ENCODE data around the gene SDCBP2.

SDCBP2 gene

GRCh38 chr20:1295276-1295930 is 33.5 kb downstream of the SDCBP2 start:
- DNase-seq (ENCODE audit: low read depth) = no peak

GRCh38 chr20:1294497-1294896 is 34.4 kb downstream of the SDCBP2 start:
- no peak for DNase-seq (ENCODE audit: low read depth)

DNA sequence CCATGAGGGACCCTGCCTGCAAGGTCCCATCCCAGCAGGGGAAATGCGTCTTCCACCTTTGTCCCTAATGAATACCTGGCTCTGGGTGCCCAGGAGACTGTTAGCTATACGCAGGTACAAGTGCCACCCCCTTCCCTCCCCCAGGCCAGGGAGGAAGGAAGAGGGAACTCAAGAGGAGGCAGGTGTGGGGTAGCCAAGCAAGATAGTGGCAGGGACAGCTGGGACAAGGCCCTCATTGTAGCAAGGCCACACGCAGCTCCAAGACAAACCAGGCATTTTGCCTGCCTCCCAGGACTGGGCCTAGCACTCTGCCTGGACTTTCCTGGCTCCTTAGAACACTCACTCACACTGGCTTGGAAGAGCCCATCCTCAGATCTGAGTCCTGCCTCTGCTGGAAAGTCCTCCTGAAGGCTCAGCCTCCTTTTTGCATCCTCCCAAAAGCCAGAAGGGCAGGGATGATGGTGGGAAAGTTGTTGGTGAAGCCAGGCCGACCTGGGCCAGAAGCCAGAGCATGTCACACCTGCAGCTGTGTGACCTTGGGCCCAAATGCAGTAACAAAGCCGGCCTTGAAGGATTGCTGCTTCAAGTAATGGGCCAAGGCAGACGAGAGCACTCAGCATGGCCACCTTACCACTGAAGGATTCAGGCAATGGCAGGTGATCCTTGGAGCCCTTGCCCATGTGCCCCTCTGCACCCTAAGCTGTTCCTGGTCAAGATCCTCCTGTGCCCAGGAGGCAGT is 35.1 kb downstream of the SDCBP2 start:
- no peak for DNase-seq (ENCODE audit: low read depth)

DNA sequence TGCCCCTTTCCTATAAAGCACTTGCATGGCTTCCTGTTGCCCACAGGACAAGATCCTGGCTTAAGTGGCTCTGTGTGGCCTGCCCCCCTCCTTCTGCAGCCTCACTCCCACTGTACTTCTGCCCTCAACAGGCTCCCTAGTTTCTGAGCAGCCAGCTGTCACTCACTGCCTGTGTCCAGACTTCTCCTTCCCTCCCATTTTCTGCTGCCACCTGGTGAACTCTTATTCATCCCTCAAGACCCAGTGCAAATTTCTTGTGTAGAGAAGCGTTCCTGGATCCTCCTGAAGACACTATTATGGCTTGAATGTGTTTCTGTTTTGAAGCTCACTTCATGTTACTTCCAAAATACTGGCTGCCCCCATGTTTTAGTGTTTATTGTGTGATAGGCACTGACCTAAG is 36.3 kb downstream of the SDCBP2 start:
- DNase-seq (ENCODE audit: low read depth) = no peak

- peak; percentile 3 for DNase-seq (ENCODE audit: low read depth)
These were observed 37.7 kb downstream of the SDCBP2 start for GRCh38 chr20:1291191-1291741.

DNA sequence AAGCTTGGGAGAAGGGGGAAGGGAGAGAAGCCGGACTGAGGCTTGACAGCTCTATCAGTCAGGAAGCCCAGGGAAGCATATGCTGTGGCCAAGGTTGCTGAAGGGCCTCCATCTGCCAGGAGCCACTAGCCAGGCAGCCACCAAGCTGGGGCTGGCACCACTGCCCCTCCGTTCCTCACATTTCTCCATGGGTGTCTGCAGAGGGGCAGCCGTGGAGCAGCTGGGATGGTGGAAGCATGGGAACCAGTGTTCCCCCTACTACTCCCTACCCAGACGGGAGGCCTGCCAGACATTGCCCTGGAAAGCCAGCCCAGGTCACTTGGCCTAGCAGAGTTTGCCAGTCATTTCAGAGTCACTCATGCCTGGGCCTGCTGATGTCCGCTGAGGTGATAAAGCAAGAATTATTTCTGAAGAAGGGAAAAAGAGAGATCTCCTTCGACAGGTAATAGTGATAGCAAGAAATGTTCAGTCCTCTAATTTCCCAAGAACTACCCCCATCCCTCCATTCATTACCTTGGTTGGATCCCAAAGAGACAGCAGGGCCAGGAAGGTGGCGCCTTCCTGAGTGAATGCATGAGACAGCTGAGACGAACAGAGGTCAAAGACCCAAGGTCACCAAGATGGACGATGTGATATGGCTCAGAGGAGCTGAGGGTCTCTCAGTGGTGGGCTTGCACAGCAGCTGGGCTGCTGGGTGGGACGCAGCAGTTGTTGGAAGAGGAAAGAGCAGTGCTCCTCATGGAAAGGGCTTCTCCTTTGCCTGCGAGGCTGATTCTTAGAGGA is 41.0 kb downstream of the SDCBP2 start:
- DNase-seq (ENCODE audit: low read depth) = no peak

DNA sequence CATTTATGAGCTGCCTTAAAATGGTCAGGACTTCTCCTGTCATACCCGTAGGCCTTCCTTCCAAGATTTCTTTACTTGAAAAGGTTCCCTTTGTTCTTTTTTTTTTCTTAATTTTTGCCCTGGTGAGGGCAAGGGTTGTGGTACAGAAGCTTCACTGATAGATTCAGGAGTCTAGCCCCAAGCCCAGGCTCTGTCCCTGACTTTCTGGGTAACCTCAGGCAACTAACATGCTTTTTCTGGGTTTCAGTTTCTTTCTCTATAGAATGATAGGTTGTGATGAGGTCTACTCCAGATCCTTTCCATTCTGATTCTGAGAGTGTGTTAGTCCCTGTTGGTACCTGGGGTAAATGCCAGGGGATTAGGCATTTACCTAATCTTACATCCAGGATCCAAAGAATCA is 41.6 kb downstream of the SDCBP2 start:
- DNase-seq (ENCODE audit: low read depth) = no peak

DNA sequence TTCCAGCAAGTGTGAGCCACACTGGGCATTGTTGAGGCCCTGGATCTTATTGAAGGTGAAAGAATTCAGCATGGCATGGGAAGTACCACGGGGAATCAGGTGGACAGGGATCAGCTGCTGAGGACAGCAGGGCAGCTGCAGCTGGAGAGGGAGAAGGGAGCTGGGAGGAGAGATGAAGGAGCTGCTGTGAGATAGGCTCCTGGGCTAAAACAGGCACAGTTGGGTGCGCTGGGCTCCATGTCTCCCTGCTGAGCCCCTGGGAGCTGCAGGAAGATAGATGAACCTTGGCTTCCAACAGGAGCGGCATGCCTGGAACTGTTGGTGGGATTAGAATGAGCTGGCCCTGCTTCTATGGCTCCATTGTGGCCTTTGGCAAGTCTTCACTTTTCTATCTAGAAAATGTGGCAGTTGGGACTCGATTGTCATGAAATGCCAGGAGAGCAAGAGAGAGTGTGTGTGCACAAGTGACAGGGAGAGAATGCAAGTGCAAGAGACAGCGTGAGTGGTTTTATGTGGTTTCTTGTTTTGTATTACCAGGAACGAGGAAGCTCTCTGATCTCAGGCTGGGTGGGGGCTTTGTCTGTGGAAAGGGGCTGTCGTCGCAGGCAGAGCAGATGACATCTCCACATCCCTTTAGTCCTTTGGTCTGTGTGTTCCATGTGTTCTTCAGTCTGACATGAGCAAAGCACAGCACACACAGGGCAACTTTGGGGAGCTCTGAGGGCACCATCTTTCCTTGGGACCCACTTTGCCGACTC is 42.5 kb downstream of the SDCBP2 start:
- no peak for DNase-seq (ENCODE audit: low read depth)

DNA sequence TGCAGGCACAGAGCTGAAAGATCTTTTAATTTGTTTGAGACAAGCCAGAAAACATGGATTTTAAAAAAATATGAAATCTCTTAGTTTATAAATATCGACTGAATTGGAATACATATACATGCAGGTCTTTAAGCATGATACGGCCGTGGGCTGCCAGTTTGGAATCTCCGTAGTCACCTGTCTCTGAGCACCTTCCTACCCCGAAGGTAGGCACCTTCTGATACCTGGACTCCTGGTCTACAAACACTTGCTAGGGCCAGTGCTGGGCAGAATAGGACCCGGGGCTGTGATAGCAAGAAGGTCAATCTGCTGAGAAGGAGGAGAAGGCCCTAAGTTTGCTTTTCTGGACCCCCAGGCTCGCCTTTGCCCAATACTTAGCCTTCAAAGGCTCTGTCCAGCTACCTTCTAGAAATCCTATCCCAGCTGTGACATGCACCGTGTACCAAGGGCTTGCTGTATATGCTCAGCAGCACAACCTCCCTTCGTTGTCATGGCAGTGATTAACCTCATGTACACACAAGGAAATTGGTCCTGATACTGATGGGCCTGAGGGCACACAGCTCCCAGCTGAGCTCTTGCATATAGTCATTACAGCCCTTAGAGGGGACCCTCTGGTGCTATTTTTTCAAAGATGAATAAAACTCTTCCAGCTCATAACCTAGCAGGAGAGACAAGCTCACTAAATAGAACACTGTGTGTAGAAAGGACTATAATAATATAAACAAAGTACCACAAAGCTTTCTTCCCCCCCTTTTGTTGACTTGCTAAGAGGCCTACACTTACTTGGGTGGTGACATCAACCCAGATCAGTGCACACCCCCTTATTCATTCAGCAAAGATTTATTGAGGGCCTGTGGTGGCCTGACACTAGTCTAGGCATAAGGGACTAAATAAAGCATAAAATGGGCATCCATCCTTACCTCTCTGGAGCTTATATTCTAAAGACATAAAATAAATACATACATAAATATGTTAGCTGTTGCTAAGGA is 45.1 kb downstream of the SDCBP2 start:
- no peak for DNase-seq (ENCODE audit: low read depth)

DNA sequence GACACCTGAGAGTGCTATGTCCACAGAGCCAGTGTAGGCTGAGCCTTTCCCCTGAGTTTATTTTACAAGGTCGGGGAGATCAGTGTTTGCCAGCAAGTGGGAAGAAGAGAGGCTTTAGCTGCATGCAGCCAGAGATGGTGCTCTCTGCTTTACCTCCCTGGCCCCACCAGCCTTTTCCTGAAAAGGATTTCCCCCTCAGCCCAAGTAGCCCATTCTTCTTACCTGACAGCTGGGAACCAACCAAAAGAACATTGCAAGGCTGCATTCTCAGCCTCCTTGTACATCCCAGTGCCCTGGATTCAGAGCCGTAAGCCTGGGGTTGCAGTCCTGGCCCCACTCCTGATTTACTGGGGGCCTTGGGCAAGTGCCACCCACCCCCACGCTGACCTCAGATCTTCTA is 46.0 kb downstream of the SDCBP2 start:
- DNase-seq (ENCODE audit: low read depth) = no peak

GRCh38 chr20:1281279-1282057 is 47.5 kb downstream of the SDCBP2 start:
- no peak for DNase-seq (ENCODE audit: low read depth)

GRCh38 chr20:1280195-1281102 is 48.5 kb downstream of the SDCBP2 start:
- no peak for DNase-seq (ENCODE audit: low read depth)

DNA sequence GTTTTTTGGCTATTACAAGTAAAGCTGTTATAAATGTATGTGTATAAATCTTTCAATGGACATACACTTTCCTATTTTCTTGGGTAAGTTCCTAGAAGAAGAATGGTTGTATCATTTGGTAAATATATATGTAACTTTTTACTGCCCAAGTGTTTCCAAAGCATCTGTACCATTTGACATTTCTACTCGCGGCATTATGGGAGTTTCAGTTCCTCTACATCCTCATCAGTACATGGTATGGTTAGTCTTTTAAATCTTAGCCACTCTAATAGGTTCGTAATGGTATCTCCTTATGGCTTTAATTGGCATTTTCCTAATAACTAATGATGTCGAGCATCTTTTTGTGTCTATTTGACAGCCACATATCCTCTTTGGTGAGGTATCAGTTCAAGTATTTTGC is 49.9 kb downstream of the SDCBP2 start:
- no peak for DNase-seq (ENCODE audit: low read depth)

DNA sequence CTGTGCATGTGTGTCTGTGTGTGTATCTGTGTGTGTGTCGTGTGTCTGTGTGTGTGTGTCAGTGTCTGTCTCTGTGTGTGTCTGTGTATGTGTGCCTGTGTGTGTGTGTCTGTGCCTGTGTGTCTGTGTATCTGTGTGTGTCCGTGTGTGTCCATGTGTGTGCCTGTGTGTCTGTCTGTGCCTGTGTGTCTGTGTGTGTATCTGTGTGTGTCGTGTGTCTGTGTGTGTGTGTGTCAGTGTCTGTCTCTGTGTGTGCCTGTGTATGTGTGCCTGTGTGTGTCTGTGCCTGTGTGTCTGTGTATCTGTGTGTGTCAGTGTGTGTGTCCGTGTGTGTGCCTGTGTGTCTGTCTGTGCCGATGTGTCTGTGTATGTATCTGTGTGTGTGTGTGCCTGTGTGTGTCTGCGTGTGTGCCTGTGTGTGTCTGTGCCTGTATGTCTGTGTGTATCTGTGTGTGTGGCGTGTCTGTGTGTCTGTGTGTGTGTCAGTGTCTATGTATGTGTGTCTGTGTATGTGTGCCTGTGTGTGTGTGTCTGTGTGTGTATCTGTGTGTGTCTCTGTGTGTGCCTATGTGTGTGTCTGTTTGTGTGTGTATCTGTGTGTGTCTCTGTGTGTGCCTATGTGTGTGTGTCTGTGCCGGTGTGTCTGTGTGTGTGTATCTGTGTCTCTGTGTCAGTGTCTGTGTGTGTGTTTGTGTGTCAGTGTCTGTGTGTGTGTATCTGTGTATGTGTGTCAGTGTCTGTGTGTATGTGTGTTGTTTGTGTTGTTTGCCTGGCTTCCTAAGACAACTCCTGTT is 51.2 kb downstream of the SDCBP2 start:
- no peak for DNase-seq (ENCODE audit: low read depth)

GRCh38 chr20:1275919-1276318 is 53.0 kb downstream of the SDCBP2 start:
- DNase-seq (ENCODE audit: low read depth) = no peak

GRCh38 chr20:1274485-1275311 is 54.2 kb downstream of the SDCBP2 start:
- DNase-seq (ENCODE audit: low read depth) = no peak

DNA sequence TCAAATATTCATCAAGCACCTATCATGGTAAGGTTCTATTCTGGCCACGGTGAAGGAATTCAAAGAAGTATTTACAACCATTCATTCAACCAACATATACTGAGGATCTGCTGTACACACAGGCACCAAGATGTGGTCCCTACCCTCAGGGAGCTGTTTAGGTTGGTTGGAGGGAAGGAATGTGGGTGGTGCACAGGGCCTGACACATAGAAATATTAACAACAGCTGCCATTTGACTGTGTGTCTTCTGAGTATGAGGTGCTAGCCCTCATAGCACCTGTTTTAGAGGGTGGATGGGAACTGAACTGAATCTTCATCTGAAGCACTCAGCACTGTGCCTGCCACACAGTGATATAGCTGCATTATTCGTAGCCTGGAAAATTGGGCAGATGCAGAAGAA is 55.6 kb downstream of the SDCBP2 start:
- DNase-seq (ENCODE audit: low read depth) = no peak
